ENCODE measurements around the gene ACOT2. TPM values are rescaled to one million over a fixed set of nuclear protein-coding genes. Genes with fewer than 3 reads are reported as not detected.
A peak's percentile ranks its signal among the peaks of the same experiment; 100 is the strongest.
"Not testable (repeated sequence)": the region's sequence is repeated elsewhere in the genome, so short reads cannot be mapped to it uniquely, and the experiment has no call there.

The ACOT2 gene
- total RNA-seq, 4 donors from 2014 or later: 36.8 to 186 (median 128) TPM

DNA sequence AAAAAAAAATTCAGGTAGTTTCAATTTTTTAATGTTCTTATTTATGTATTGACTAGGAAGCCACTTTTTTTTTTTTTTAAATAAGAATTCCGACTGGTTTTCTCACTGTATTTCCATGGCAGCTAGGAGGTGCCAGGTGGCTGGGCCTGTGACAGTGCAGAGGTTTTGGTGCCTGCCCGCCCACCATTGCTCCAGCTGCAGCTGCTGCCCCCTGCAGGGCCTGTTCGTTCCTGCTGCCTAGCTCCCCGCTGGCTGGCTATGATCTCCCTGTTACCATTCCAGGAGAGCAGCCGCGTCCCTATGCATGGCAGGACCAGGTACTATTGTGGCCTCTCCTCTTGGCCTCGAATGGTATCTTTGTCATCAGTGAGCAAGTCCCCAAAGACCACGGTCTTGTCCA lies 1.9 kb downstream of the ACOT2 start:
- DNase-seq (ENCODE audit: extremely low spot score); intact Hi-C loops (cut with DNase I); H3K9me3 ChIP-seq; H3K27me3 ChIP-seq: not testable (repeated sequence)
- H3K36me3 ChIP-seq: peaks cover 10 to 19% (median 11%) of the 10 kb centered on the region in 4 donors
- 25% methylated on average over 6 of the region's 8 CpGs for WGBS
- TF ChIP-seq, protein P1, sequence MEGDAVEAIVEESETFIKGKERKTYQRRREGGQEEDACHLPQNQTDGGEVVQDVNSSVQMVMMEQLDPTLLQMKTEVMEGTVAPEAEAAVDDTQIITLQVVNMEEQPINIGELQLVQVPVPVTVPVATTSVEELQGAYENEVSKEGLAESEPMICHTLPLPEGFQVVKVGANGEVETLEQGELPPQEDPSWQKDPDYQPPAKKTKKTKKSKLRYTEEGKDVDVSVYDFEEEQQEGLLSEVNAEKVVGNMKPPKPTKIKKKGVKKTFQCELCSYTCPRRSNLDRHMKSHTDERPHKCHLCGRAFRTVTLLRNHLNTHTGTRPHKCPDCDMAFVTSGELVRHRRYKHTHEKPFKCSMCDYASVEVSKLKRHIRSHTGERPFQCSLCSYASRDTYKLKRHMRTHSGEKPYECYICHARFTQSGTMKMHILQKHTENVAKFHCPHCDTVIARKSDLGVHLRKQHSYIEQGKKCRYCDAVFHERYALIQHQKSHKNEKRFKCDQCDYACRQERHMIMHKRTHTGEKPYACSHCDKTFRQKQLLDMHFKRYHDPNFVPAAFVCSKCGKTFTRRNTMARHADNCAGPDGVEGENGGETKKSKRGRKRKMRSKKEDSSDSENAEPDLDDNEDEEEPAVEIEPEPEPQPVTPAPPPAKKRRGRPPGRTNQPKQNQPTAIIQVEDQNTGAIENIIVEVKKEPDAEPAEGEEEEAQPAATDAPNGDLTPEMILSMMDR (IDR thresholded peaks at IDR 0.05): peak; percentile 58 to 69 (median 64)
- peak overlapping the region; percentile 55 to 92 (median 80) for H3K4me3 ChIP-seq
- peaks cover 13 to 56% (median 39%) of the 10 kb centered on the region in 4 donors for H3K4me1 ChIP-seq
- H3K27ac ChIP-seq (replicated peaks in 1 of 4): peak overlapping the region in 3 of 4 donors; percentile 95 to 97 (median 96)

DNA sequence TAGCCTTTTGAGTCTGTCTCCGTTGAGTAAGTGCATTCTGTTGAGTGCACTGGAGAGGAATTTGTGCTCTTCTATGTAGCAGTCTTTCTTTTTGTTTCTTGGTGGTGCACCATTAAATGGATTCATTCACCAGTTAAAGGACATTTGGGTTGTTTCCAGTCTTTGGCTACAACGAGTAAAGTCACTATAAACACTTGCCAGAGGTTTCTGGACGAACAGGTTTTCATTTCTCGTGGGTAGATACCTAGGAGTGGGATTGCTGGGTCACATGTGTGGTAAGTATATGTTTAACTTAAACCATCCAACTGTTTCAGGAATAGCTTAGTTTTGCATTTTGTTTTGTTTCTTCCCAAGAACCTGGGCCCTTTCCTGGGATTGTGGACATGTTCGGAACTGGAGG lies 4.0 kb downstream of the ACOT2 start:
- H3K4me3 ChIP-seq; DNase-seq (ENCODE audit: extremely low spot score); H3K27me3 ChIP-seq; H3K9me3 ChIP-seq; intact Hi-C loops (cut with DNase I); H3K27ac ChIP-seq (replicated peaks in 1 of 4): not testable (repeated sequence)
- Histone ChIP-seq H3K36me3 (peaks cover 10 to 24% (median 16%) of the 10 kb centered on the region in 4 donors), H3K4me1 (peaks cover 5 to 42% (median 22%) of the 10 kb centered on the region in 4 donors)
- 71% methylated on average over 5 of the region's 5 CpGs for WGBS

DNA sequence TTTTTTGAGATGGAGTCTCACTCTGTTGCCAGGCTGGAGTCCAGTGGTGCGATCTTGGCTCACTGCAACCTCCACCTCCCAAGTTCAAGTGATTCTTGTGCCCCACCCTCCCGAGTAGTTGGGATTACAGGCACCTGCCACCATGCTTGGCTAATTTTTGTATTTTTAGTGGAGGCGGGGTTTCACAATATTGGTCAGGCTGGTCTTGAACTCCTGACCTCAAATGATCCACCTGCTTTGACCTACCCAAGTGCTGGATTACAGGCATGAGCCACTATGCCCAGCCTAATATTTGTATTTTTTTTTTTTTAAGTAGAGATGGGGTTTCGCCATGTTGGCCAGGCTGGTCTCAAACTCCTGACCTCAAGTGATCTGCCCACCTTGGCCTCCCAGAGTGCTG lies 4.7 kb downstream of the ACOT2 start:
- DNase-seq (ENCODE audit: extremely low spot score); H3K27ac ChIP-seq (replicated peaks in 1 of 4); intact Hi-C loops (cut with DNase I); H3K4me3 ChIP-seq; H3K9me3 ChIP-seq; H3K27me3 ChIP-seq: not testable (repeated sequence)
- H3K4me1 ChIP-seq: peaks cover 0 to 35% (median 15%) of the 10 kb centered on the region in 4 donors
- H3K36me3 ChIP-seq: peaks cover 10 to 31% (median 19%) of the 10 kb centered on the region in 4 donors
- WGBS: 100% methylated on average over 4 of the region's 4 CpGs

GRCh38 chr14:73574251-73574650 lies 5.2 kb downstream of the ACOT2 start:
- H3K4me3 ChIP-seq; H3K27ac ChIP-seq (replicated peaks in 1 of 4); H3K9me3 ChIP-seq; intact Hi-C loops (cut with DNase I); H3K27me3 ChIP-seq; DNase-seq (ENCODE audit: extremely low spot score): not testable (repeated sequence)
- Histone ChIP-seq H3K36me3 (peaks cover 10 to 34% (median 19%) of the 10 kb centered on the region in 4 donors), H3K4me1 (peaks cover 0 to 34% (median 15%) of the 10 kb centered on the region in 4 donors)
- WGBS: 94% methylated on average over 7 of the region's 7 CpGs

GRCh38 chr14:73576391-73576790 lies 7.4 kb downstream of the ACOT2 start:
- no peak for DNase-seq (ENCODE audit: extremely low spot score)
- intact Hi-C loops (cut with DNase I): no loop called here
- 71% methylated on average over 3 of the region's 3 CpGs for WGBS
- Histone ChIP-seq H3K27ac (replicated peaks in 1 of 4) (no peak overlapping the region), H3K27me3 (no peaks in the 10 kb centered on the region), H3K9me3 (no peaks in the 10 kb centered on the region), H3K36me3 (peaks cover 10 to 44% (median 22%) of the 10 kb centered on the region in 4 donors), H3K4me3 (no peak overlapping the region), H3K4me1 (peaks cover 0 to 20% (median 3%) of the 10 kb centered on the region in 4 donors)
- TF ChIP-seq, protein P1 (IDR thresholded peaks at IDR 0.05): no peak
- no peak for TF ChIP-seq EP300 (IDR thresholded peaks at IDR 0.05)
- TF ChIP-seq POLR2AphosphoS5 (IDR thresholded peaks at IDR 0.05): no peak
- no peak for TF ChIP-seq POLR2A (IDR thresholded peaks at IDR 0.05; ENCODE audit: low read depth)

GRCh38 chr14:73577214-73577613 lies 8.2 kb downstream of the ACOT2 start:
- 100% methylated on average over 2 of the region's 2 CpGs for WGBS
- H3K27ac ChIP-seq (replicated peaks in 1 of 4); H3K4me3 ChIP-seq; intact Hi-C loops (cut with DNase I); H3K27me3 ChIP-seq; H3K9me3 ChIP-seq; DNase-seq (ENCODE audit: extremely low spot score): not testable (repeated sequence)
- Histone ChIP-seq H3K36me3 (peaks cover 10 to 44% (median 22%) of the 10 kb centered on the region in 4 donors), H3K4me1 (peaks cover 0 to 14% (median 0%) of the 10 kb centered on the region in 4 donors)

DNA sequence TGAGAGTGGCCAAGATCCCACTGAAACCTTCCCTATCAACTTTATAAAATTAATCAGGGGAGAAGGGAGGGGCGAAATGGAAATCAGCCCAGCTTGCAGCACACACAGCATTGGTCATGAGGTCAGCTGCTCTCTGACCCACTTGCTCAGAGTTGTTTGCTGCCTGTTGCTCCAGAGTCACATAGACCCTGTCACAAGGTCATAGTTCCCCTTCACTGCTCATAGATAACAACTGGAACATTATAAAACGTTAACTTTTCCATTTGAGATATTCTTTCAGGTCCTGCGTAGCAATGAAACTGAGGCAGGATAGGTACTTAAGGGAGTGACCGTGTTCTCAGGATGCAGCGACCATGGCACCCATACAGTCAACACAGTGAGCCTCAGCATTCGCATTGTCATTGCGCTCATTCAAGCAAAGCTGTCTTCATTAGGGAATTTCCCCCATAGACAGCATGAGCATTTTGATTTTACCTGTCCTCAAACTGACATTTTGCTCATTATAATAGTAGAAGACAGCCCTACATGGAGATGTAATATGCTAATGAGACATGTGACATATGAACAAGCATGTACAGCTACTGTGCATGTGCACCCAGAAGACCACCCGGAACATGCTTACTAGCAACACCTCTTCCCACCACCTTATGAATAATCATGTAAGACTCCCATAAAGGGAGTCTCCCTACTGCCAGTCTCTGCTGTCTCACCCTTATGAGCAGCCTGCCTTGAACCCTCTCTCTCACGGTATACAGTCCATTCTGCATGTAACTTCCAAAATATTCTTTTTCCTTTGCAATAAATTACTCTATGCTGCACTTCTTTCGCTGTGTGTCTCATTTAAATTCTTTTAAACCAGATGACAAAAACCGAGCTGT lies 13.3 kb downstream of the ACOT2 start:
- H3K9me3 ChIP-seq; H3K27ac ChIP-seq (replicated peaks in 1 of 4); H3K4me1 ChIP-seq; H3K4me3 ChIP-seq; H3K27me3 ChIP-seq; DNase-seq (ENCODE audit: extremely low spot score); intact Hi-C loops (cut with DNase I): not testable (repeated sequence)
- 93% methylated on average over 10 of the region's 11 CpGs for WGBS
- H3K36me3 ChIP-seq: peaks cover 0 to 25% (median 9%) of the 10 kb centered on the region in 4 donors

Measured in esophagus muscularis mucosa (tissue), 4 donors.